Stimulated activated CD4-positive, alpha-beta T cell treated with anti-CD3 and anti-CD28 coated beads, Interleukin-2, amount 100 ng/mL, for 48 hours (primary cell): ENCODE results near the gene MRPL24.

Experiments
- DNase-seq, 2 donors: peaks; one replicate each; pipeline ENCODE4 v3.0.0-alpha.2; 2020

MRPL24 gene

DNA sequence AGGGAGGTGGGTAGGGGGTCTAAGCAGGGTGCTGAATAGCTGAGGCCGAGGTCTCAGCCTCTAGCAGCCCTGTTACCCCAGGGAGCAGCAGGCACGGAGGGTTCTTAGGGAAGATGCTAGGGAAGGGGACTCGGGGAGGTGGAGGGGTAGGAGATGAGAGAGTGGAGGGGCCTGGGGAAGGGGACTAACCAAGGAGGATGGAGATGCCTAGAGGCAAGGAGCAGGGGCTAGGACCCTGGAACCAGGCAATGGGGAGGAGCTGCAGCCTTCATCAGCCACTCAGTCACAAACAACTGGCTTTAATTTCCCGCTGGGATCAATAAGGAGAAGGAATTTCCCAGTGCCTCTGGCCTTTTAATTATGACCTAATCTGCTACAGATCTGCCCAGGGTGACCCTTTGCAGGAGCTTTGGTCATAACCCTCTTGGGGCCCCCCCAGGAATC is 32.6 kb downstream of the MRPL24 start:
- DNase-seq, result no peak

DNA sequence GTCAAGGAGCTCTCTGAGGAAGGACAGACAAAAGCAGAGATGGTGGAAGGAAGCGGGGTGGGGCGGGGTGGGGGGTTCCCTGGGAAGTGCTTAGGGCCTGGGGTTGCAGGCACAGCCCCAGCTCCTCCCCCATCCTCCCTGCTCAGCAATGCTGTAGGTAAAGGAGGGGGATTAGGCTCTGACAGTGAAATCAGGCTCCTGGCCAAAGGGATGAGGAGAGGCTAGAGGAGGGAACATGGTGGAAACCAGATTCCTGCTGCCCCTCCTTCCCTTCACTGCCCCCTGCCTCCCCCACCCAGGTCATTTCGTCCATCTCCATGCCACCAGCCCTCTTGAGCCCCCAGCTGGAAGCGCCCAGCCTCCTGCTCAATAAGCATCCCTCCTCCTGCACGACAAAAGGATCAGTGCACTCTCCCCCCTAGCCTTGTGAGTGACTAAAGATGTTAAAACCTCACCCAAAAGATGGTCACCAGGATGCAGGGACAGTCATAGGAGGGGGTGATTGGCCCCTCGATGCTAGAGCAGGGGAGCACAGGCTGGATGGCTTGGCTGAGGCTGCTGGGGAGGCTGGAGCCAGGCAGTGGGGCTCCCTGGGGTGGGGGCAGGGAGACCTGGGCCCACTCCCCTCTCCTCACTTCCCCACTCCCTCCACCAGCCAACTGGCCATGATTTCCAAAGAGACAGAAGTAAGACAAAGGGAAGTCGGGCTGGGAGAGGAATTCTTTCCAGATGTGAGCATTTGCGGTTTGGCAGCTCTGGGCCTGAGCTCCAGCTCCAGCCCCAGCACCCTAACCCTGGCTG is 33.3 kb downstream of the MRPL24 start:
- no peak for DNase-seq

DNA sequence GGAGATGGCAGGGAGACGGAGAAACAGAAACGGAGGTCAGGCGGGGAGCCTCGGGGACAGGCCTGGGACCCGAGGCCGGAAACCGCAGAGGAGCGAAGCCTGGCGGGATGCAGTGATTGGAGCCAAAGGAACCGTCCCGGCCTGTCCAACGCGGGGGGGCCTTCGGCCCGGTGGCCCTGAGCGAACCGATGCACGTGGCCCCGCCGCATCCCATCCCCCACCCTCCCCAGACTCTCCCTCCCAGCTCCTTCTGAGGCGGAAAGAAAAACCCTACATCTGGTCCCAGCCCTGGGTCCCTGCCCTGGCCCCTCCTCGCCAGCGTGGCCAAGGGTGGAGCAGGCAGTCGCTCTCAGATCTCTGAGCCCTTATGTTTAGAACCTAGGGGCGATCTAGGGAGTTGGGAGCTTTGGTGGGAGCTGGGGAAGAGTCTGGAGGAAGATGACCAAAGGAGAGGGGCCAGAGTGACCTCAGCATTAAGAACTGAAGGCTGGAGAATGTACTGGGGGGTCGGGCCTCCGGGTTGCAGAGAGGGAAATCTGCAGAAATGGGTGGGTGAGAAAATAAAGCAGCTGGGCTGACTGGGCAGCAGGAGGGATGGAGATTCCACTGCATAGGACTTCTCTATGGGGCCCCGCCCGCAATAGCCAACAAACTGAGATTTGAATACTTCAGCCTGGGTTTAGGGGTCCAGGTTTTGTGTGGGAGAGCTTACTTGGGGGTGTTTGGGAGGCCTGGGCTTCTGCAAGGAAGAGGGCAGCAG is 34.1 kb downstream of the MRPL24 start:
- no peak for DNase-seq

DNA sequence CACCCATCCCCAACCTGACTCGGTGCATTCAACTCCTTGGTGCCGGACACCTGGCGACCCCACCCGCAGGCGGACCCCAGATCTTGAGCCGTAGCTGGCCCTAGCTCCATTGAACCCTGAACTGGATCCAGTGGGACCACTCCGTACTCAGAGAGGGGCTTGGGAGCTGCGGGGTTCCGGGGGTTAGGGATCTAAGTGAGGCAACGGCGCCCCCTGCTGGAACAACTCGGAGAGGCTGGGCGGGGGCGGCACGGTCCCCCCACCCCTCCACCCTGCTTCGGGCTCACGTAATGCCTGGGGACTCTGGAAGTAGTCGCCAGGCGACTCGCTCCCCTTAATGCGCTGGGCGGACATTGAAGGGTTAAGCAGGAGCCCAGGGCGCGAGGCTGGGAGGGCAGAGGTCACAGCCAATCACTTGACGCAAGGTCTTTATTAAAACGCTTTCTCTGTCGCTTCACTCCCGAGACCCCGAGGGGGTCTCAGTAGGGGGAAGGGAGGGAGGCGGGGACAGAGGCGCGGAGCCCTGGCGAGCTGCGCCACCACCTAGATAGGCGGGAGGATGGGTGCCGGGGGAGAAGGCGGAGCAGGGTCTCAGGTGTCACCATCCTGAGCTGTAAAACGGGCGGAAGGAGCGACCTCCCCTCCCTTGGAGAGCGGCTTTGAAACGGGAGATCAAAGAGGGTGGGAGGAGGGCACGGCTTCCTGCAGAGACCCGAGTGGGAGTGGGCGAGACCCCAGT is 34.8 kb downstream of the MRPL24 start:
- peak; percentile 77 to 79 for DNase-seq

DNA sequence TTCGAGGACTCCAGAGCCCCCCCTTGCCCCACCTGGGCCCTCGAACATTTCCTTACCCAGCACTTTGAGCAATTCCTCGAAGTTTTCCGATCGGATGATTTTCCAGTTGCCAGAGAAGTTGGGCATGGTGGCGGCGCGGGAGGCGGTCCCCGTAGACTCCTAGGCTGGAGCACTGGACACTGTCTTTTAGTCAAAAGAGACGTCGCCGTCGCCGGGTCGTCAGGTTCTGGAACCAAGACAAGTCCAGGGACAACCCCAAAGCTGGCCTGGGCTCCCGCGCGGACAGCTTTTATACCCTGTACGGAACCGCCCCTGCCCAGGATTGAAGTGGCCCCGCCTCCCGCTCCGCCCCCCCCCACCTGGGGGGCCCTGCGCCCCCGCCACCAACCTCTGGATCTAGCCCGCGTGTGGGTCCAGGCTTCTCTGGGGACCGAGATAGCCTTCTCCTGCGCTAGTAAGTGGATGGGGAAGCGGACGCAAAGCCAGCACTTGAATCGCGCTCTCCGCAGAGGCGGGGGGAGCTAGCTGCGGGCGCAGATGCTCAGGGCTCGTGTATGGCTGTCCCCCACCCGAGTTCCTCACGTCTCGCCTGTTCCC is 35.5 kb downstream of the MRPL24 start, which contains the start of gene CRABP2:
TSS of gene CRABP2 (minus strand) at position 263 of the 597 bp plus-strand sequence. CDS start at position 126, 137 bp downstream.
- peak; percentile 18 to 33 for DNase-seq

DNA sequence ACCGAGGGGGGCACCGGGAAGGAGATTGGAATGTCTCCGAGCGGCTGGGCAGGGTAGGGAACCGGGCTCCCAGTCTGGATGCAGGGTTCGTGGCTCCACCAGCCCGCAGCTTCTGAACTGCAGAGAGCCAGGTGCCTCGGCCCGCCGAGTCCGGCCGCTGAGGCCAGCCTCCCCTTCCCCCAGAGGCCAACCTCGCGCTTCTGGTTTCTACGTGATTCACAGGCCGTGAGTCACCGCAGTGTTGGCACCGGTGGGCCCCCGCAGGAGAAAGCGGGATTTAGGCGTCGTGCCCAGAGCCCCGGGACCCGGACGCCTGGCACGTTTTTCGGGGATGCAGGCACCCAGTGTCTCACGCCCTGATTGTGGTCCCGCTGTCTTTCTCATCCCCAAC is 36.0 kb downstream of the MRPL24 start:
- peak; percentile 30 to 43 for DNase-seq

DNA sequence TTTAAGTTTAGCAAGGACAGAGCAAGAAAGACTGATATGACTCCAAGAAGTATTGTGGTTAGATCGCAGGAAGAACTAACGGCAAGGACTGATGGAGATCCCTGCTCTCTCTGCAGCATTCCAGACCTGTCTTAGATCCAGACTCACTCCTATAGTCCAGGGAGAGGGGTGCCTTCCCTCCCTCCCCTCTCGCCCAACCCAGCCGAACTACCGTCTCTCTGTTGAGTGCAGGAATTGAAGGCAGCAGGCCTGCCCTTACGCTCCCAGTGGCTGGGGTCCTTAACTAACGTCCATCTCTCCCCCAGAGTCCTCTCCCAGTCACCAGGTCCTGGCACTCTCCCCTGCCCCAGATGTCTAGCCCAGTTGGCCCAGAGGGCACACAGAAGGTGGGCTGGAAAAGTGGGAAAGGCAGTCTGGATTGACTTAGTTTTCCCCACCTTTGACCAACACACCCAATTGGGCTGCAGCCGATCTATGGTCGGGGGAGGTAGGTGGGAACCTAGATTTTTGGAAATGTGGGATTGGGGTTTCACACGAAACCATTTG is 36.6 kb downstream of the MRPL24 start:
- no peak for DNase-seq

DNA sequence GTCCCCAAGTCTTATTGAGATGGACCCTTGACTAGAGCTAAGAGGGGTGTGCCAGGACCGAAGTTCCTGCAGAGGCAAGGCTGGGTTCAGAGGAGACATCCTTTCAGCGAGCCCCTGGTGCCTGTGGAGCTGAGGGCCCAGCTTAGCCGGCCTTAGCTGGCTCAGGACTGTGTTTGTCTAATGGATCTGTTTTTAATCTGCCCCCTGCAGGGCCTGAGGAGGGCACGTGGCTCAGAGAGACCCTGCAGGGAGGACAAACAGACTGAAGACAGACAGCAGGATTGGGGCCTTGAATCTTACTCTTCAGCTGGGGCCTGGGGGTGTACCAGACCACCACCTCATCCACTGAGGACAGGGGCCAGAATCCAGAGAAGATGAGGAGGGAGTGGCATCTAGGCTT is 37.1 kb downstream of the MRPL24 start:
- no peak for DNase-seq

DNA sequence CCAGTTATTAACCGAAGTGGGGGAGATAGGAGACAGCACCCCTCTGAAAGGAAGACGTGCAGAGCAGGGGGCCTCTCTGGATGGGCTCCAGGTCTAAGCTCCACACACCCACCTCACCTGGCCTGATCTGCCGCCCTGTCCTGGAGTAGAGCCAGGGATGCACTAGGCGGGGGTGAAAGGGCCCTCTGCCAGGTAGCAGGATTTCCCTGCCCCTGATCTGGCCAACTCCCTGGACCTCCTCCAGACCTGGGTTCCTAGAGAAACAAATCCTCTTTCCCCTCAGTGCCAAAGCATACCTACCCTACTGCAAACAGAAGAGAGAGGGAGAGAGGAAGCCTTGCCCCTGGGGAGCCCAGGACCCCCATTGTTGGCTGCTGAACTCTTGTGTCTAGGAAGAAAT is 37.6 kb downstream of the MRPL24 start:
- DNase-seq, result no peak

DNA sequence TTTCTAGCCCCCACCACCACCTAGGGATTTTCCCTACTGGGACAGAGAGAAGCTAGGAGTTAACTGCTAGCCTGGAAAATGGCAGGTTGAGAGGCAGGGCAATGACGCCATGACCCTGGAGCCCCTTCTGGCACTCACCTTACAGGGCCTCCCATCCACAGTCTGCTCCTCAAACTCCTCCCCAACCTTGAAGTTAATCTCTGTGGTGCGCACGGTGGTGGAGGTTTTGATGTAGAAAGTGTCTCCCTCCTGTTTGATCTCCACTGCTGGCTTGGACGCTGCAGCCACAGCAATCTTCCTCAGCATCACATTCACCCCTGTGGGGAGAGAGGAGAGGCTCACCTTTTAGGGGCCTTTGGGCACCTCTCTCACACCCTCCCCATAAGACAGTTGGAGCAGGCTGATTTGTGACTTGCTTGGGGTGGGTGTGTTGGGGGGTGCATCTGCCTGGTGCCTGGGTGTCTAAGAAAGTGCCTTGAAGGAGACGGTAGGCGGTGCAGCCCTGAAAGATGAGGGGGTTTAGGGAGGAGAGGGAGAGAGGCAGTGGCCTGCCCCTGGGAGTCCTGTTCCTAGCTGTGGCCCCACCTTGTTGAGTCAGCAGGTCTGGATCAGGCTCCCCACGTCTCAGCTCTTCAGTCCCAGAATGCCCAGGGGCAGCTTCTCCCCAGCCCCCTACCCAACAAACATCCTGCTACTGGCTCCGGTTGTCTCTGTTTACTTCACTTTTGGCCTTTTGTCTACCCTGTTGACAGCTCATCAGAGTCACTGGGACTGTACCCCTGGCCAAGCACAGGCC is 40.0 kb downstream of the MRPL24 start:
- DNase-seq, result no peak

DNA sequence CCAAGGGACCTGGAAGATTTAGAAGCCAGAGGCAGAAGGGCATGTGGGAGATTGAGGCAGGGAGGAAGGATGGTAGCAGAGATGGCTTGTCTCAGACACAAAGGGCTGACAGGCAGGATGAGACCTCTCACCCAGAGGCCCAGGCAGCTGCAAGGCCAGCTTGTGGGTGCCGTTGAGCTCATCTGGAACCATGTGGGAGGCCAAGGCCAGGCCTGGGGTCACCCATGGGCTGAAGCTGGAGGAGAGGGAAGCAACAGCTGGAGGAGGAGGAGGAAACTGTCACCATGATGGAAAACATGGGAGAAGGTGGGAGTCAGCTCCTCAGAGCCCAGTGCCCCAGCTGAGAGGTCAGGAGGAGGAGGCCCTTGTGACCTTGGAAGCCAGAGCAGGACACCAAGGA is 41.9 kb downstream of the MRPL24 start:
- DNase-seq, result no peak

DNA sequence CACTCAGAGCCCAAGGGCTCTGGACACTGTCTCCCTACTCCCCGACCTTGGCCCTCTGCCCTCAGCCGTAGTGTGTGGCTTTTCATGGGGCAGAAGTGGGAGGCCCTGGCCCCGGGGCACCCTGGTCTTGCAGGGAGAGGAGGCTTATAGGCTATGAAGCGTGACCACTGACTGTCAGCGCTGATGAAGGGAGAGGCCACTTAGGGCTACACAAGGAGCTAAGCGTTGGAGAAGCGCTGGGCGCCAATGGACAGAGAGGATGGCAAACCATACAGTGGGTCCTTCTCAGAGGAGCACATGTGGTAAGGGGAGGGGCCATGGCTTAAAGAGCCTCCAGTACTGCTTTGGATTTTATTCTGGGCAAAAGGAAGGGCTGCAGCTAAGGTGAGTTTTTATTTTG is 43.4 kb downstream of the MRPL24 start:
- no peak for DNase-seq

DNA sequence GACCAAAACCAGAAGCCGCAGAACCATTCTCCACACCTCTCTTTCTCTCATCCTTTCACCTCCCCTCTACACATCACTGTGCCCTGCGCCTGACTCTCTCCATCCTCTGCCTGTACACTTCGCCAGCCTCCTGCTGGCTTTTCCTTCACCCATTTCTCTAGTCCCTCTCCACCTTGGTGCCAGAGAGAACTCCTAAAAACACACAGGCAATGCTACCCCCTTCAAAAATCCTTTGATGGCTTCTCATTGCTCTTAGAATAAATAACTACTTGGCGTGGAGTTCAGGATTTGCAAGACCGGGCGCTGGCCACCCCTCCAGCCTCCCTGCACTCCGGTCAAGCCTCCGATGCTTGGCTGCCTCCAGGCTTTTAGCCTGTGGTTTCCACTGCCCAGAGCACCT is 44.1 kb downstream of the MRPL24 start:
- no peak for DNase-seq

DNA sequence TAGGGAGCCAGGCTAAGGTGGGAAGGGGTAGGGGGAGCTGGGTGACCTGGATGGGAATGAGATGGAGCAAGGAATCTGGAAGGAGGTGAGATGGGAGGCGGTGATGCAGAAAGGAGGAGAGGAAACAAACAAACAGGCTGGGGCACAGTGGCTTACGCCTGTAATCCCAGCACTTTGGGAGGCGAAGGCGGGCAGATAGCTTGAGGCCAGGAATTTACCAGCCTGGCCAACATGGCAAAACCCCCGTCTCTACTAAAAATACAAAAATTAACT is 46.3 kb downstream of the MRPL24 start:
- no peak for DNase-seq

DNA sequence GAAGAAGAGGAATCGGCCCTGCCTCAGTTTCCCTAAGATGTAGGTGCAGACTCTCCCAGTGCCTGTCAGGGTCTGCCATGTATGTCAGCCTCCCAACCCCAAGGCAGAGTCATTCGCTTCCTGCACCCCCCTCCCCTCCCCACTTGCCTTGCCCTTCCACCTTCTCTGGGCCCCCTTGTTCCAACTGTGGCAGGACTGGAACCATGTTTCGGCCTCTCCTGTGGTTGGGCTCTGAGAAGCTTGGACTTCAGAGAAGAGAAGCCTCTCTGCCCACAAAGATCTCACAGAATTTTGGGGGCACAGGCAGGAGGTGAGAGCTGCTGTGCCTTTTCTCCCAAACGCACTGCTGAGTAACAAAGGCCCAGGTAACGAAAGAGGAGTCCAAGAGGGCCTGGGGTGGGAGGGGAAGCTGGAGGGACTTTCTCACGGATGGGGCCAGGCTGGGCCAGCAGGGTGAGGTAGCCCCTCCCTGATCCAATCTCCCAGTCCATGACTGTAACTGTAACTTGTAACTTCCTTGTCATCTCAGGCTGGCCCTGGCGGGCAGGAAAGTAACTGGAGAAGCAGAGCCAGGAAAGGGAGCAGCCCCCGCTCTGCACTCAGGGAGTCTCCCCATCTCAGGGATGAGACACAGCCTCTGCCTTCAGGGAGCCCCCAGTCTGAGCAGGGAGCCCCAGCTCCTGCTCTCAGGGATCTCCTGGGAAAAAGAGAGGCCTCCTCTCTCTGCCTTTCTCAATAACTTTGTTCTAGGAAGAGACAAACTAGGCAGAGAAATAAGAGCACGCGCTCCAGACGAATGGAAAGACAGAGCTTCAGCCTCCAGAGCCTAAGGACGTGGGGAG is 46.8 kb downstream of the MRPL24 start:
- DNase-seq, result no peak

DNA sequence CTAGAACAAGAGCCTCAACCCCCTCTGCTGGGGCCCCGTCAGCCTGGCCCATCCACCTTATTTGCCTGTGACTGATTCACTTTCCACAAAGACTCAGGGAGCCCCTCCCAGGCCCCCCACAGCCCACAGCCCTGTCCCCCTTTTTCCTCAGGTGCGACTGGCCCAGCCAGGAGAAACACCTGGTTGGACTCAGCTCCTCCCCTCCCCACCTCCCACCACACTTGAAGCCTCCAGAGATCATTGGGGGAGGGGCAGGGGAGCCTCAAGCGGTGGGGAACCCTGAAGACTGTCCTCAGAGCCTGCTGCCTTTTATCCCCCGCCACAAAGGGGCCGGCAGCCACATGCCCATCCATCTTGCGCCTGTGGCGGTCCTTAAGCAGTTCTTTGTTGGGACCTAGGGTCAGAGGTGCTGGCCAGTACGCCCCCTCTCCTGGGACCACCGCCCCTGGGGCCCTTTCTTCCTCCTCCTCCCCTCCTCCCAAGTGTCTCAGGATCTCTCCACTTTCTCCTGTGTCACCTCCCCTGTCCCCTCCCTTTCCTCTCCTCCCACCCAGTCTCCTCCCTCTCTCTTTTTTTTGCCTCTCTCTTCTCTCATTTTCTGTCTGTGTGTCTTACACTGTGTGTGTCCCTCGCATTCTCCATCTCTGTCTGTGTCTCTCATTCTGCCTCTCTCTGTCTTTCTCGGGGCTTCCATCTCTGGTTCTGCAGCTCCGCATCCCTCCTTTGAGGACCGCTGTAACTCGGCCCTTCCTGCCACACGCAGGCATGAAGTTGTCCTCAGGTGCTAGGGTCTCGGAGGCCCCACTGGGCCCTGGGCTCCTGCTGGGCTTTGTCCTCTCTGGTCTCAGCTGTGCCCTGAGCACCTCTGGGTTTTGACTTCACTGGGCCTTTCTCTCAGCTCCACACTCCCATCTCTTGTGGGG is 47.7 kb downstream of the MRPL24 start:
- no peak for DNase-seq

DNA sequence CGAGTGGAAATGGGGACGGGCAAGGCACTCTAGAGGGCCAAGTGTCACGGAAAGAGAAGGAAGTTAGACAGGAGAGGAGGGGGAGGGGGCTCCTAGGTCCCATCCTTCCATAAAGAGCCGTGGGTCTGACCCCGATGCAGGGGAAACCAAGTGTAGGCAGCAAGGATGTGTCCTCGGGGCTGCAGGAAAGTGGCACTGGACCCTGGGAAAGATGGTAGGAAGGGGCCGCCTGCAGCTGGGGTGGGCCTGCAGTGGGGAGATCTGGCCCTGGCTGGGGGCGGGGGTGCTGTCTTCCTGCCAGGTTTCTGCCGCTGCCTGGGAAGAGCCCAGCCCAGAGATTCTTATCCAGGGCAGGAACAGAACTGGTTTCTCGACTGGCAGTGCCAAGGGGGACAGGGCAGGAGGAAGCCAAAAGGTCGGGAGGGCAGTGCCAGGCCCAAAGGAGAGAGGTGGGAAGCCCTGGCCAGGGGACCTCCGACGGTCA is 48.4 kb downstream of the MRPL24 start:
- DNase-seq, result no peak

DNA sequence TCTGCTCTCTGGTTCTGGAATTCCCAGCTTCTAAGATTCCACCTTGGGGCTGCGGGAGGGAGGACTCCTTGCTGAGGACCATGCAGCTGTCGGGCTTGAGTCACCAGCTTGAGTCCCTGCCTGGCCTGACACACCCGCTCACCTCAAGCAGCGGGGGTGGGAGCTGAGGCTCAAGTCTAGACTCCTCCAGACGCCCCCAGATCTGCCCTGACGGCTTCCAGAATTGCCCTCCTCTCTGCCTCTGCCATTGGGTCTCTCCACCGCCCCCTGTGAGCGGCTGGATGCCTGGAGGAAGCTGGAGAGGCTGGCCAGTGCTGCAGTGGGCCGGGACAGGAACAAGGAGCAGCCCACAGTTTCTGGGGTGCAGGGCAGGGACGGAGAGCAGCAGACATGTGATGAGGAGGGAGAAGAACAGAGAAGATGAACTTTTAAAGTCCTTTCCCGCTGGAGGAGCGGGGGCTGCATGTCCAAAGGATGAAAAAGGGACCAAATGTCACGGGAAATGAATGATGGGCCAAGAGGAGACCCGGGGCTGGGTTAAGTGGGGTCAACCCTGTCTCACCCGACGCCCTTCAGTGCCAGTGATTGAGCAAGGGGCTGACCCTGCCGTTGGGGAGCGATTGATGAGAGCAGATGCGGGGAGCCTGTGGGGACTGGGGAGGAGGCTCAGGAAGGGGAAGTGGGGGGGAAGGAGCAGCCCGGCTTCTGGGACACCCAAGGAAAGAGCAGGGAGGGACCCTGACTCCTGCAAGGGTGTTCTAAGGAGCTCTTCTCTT is 49.0 kb downstream of the MRPL24 start:
- no peak for DNase-seq

DNA sequence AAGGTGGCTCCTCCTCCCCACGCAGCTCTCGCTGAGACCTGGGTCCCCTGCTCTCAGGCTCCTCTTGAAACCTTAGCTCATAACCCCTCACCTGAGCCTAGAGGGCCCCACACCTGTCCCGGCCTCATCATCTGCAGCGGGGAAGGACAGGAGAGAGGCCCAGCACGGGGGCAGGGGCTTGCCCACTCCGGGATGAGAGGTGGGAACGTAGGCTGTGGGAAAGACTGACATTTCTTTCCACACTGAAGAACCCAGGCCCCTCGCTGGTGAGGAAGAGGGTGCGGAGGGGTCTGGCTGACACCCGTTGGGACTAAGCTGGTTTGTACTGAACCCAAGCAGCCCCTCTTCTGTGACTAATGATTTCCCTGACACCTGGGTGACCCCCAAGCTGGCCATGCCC is 49.7 kb downstream of the MRPL24 start:
- no peak for DNase-seq
